K562 (cell line): ENCODE data around the gene TRPM2. TPM values are rescaled to one million over a fixed set of nuclear protein-coding genes. Genes with fewer than 3 reads are reported as not detected.

ENCODE experiments used
- ATAC-seq: fragments of 200-7000 bp; cut with Tn5 transposase; 3 replicates; pipeline ENCODE4 v1.9.1; 2020; ENCODE audit warnings: moderate library complexity
- BruUV-seq: library from RNA; stranded (reverse); fragments of 400-500 nt; replicated peaks from 2 replicates; lab custom pipeline; 2021; lab: Mats Ljungman, UMichigan
- CTCF ChIA-PET: fragments of 300-600 bp; formaldehyde crosslinking; extraction: SDS; loops from one replicate; lab custom pipeline; 2021; ENCODE audit warnings: low intra/inter-chr PET ratio; lab: Yijun Ruan, JAX
- POLR2A ChIA-PET: fragments of 300-600, 350-650 bp; sonication (Branson Sonifier 250); formaldehyde crosslinking; extraction: SDS; loops from one replicate; lab custom pipeline; 2021; ENCODE audit warnings: antibody characterized with exemption, inconsistent platforms; lab: Yijun Ruan, JAX
- DNase-seq, 4 experiments: peaks; one replicate each; pipeline versions ENCODE4 v3.0.0 to v3.0.0-alpha.2; 2011 to 2018; ENCODE audit warnings: low spot score in 3 of 4, mixed read lengths in 3 of 4; ENCODE audit errors: extremely low read depth in 1 of 4
- FAIRE-seq: peaks from 2 replicates; lab custom pipeline; 2011; peaks lifted over from hg19 to GRCh38; lab: Jason Lieb, UNC
- H2AFZ ChIP-seq: 2 replicates; pipeline ENCODE4 v1.6.0; 2011; ENCODE audit warnings: low read depth, low read length, control low read depth, inconsistent platforms
- H3K27ac ChIP-seq: fragments of 200-600 bp; 3 replicates; pipeline ENCODE4 v1.8.0; 2011; ENCODE audit warnings: low read depth, mild to moderate bottlenecking, control low read depth, inconsistent platforms, low read length, moderate library complexity, mixed read lengths; ENCODE audit errors: extremely low read depth
- H3K27me3 ChIP-seq, 2 experiments: fragments of 300-600 bp in 1 of 2; 2 replicates in 1 of 2; 3 replicates in 1 of 2; pipeline versions ENCODE4 v1.6.0 to v1.8.0; 2011; ENCODE audit warnings: inconsistent platforms in 2 of 2, low read length in 2 of 2, mild to moderate bottlenecking in 1 of 2, mixed read lengths in 1 of 2, moderate library complexity in 1 of 2; ENCODE audit not compliant: control insufficient read depth in 2 of 2, insufficient read depth in 2 of 2
- H3K36me3 ChIP-seq: fragments of 300-600 bp; 3 replicates; pipeline ENCODE4 v1.8.0; 2011; ENCODE audit warnings: mild to moderate bottlenecking, low read length, inconsistent platforms; ENCODE audit not compliant: control insufficient read depth, insufficient read depth
- H3K4me1 ChIP-seq, 2 experiments: fragments of 200-600 bp in 1 of 2; replicated peaks in 1 of 2; 2 replicates in 1 of 2; 3 replicates in 1 of 2; pipeline versions ENCODE4 v1.5.1 to v1.8.0; 2011; ENCODE audit warnings: inconsistent platforms in 2 of 2, low read length in 2 of 2, mild to moderate bottlenecking in 1 of 2, mixed read lengths in 1 of 2, moderate library complexity in 1 of 2; ENCODE audit not compliant: control insufficient read depth in 2 of 2, insufficient read depth in 2 of 2
- H3K4me2 ChIP-seq: 2 replicates; pipeline ENCODE4 v1.6.1; 2011; ENCODE audit warnings: low read length, control low read depth, inconsistent platforms, mixed read lengths; ENCODE audit not compliant: insufficient read depth
- H3K4me3 ChIP-seq: fragments of 200-600 bp; sonication (generic), shearing (Covaris generic); 2 replicates; pipeline ENCODE4 v1.5.1; 2016; ENCODE audit warnings: control low read depth, inconsistent platforms
- H3K79me2 ChIP-seq: fragments of 200-600 bp; 3 replicates; pipeline ENCODE4 v1.8.0; 2011; ENCODE audit warnings: low read length, inconsistent platforms; ENCODE audit not compliant: control insufficient read depth, insufficient read depth
- H3K9ac ChIP-seq, 2 experiments: 2 replicates each; pipeline versions ENCODE4 v1.6.0 to v1.6.1; 2011; ENCODE audit warnings: low read depth in 2 of 2, low read length in 2 of 2, control low read depth in 1 of 2, inconsistent platforms in 1 of 2, mild to moderate bottlenecking in 1 of 2, mixed read lengths in 1 of 2; ENCODE audit not compliant: insufficient read depth in 1 of 2
- H3K9me1 ChIP-seq: one replicate; pipeline ENCODE4 v1.6.0; 2011; ENCODE audit warnings: inconsistent platforms, mild to moderate bottlenecking, low read length, moderate library complexity; ENCODE audit not compliant: control insufficient read depth, insufficient read depth
- H3K9me3 ChIP-seq: replicated peaks from 2 replicates; pipeline ENCODE4 v1.5.1; 2011; ENCODE audit warnings: low read depth, low read length, inconsistent platforms; ENCODE audit not compliant: control insufficient read depth, insufficient read depth
- H4K20me1 ChIP-seq: replicated peaks from 2 replicates; pipeline ENCODE4 v1.6.1; 2011; ENCODE audit warnings: low read length, inconsistent platforms, mixed read lengths; ENCODE audit not compliant: control insufficient read depth, insufficient read depth
- HMGN3 ChIP-seq: IDR thresholded peaks from 2 replicates; pipeline ENCODE4 v1.6.1; 2011; ENCODE audit warnings: borderline replicate concordance, low read depth, mild to moderate bottlenecking, mixed read lengths, low read length; ENCODE audit not compliant: insufficient read length; ENCODE audit errors: extremely low read depth
- HNRNPH1 ChIP-seq: fragments of 200-400 bp; formaldehyde crosslinking; optimal IDR thresholded peaks from 2 replicates; pipeline ENCODE3; 2017; ENCODE audit warnings: low read depth, mild to moderate bottlenecking, low read length, moderate library complexity
- PML ChIP-seq: IDR thresholded peaks from 2 replicates; pipeline ENCODE4 v1.6.1; 2012; ENCODE audit warnings: low read length, inconsistent platforms
- POLR2G ChIP-seq: fragments of 200-400 bp; formaldehyde crosslinking; IDR thresholded peaks from 2 replicates; pipeline ENCODE4 v1.6.1; 2017; ENCODE audit warnings: low read depth, mild to moderate bottlenecking, antibody characterized with exemption, low read length, moderate library complexity
- PURB ChIP-seq: sonication (generic); formaldehyde crosslinking; IDR thresholded peaks from 2 replicates; pipeline ENCODE4 v1.9.0; 2021; ENCODE audit warnings: low read depth, mild to moderate bottlenecking, missing genetic modification reagents
- RBFOX2 ChIP-seq: fragments of 200-400 bp; formaldehyde crosslinking; IDR thresholded peaks from 2 replicates; pipeline ENCODE4 v1.6.1; 2017; ENCODE audit warnings: low read depth, mild to moderate bottlenecking, low read length, moderate library complexity
- ZNF134 ChIP-seq: fragments of 250-450 bp; sonication (Bioruptor Pico); conservative IDR thresholded peaks from 2 replicates; pipeline ENCODE4 v1.4.0; 2020
- ZNF184 ChIP-seq: sonication (generic); formaldehyde crosslinking; IDR thresholded peaks from 2 replicates; pipeline ENCODE4 v1.5.0; 2020; ENCODE audit warnings: missing genetic modification reagents
- WGBS: fragments of 100-300 bp; shearing (Covaris generic); methylation state at CpG from one replicate; pipeline ENCODE4 v1.1.6; 2016; ENCODE audit warnings: low coverage, mixed read lengths; ENCODE audit not compliant: insufficient coverage; ENCODE audit errors: missing lambda C conversion rate; 5-methylcytosine and 5-hydroxymethylcytosine counted together
- in situ Hi-C: fragments of 300-500 bp; cut with MboI; formaldehyde crosslinking; loops from 4 replicates; pipeline ENCODE4 v1.15.0; 2018; ENCODE audit warnings: inconsistent platforms, mixed read lengths
- intact Hi-C: fragments of 100-400 bp; cut with micrococcal nuclease; formaldehyde crosslinking; loops from 2 replicates; pipeline ENCODE4 v1.14.2; 2022
- polyA plus RNA-seq, 8 experiments: library from polyadenylated mRNA; depleted of rRNA in 4 of 8; stranded (reverse) in 5 of 8; unstranded in 3 of 8; fragments of >200 nt; fragmentation: Nextera tagmentation in 2 of 8; fragmentation: Illumina TruSeq in 1 of 8; extraction: Ambion mirVana in 2 of 8; extraction: Trizol in 1 of 8; gene quantifications; 2 replicates each; pipeline versions ENCODE4 v1.2.1 to v1.2.3, GENCODE V29; 2011 to 2014; ENCODE audit warnings: inconsistent platforms in 1 of 8, missing spikeins in 1 of 8
- total RNA-seq, 7 experiments: library from RNA; depleted of rRNA in 6 of 7; stranded (reverse); fragments of >200 nt in 6 of 7; fragmentation: Illumina TruSeq in 2 of 7; extraction: Trizol in 2 of 7; gene quantifications; 2 replicates each; pipeline versions ENCODE4 v1.2.1 to v1.2.3, GENCODE V29; 2011 to 2021; ENCODE audit warnings: low replicate concordance in 1 of 7
- TF ChIP-seq, protein P1 (sequence below): IDR thresholded peaks from 2 replicates; pipeline ENCODE4 v1.6.1; 2014; ENCODE audit warnings: antibody characterized with exemption
- TF ChIP-seq, protein P2 (sequence below): sonication (generic); formaldehyde crosslinking; IDR thresholded peaks from 2 replicates; pipeline ENCODE4 v1.5.0; 2020; ENCODE audit warnings: missing genetic modification reagents

TRPM2 gene
- total and polyA plus RNA-seq, 9 of the 15 experiments (the other 6 are each of a cell fraction or from before 2014, with no cell fraction given) = 0.33 to 2.1 (median 0.98) TPM; not detected in 2

- BruUV-seq = no TSS peak
- ATAC-seq (no peak), FAIRE-seq (no peak), DNase-seq (no peak)
- Histone ChIP-seq H3K27ac (no peak overlapping the region), H3K4me3 (no peak overlapping the region), H3K4me1 (peaks cover 0 to 30% of the 10 kb centered on the region in 2 experiments; a peak in 1 of 5 replicates), H3K4me2 (no peak overlapping the region), H3K27me3 (no peaks in the 10 kb centered on the region), H3K36me3 (peaks cover 76% of the 10 kb centered on the region; the same call in 2 of the 3 replicates), H4K20me1 (no peaks in the 10 kb centered on the region), H3K9ac (peak overlapping the region in 1 of 2 experiments; percentile 45; a peak in 1 of 4 replicates), H3K9me3 (no peaks in the 10 kb centered on the region), H3K9me1 (no peaks in the 10 kb centered on the region), H3K79me2 (no peaks in the 10 kb centered on the region), H2AFZ (no peak overlapping the region)
- WGBS = 97% methylated on average over 22 of the region's 22 CpGs
- ChIA-PET POLR2A (no interaction called here), CTCF (no interaction called here)
- TF ChIP-seq PURB (CRISPR knock-in tag) = no peak
- peak; percentile 46 for TF ChIP-seq HMGN3
- in situ Hi-C loops (no loop called here), intact Hi-C loops (no loop called here)
Observed at GRCh38 chr21:44317871-44318270, 35.5 kb upstream of the TRPM2 start.

- no peak overlapping the region for H3K27ac ChIP-seq
- no peak overlapping the region for H3K4me3 ChIP-seq
- H3K36me3 ChIP-seq = peaks cover 75% of the 10 kb centered on the region; the same call in 2 of the 3 replicates
- H3K9me3 ChIP-seq = no peaks in the 10 kb centered on the region
- H3K79me2 ChIP-seq = no peaks in the 10 kb centered on the region
- no peak overlapping the region for H2AFZ ChIP-seq
- 0 out of 2 replicates have a peak, but pooled peaks cover 5% of the 10 kb centered on the region for H4K20me1 ChIP-seq
- ChIA-PET POLR2A (interaction anchor here (0.8 to 1.5 kb wide), 3 partner anchors 11 to 16 kb away, joined by 3 to 5 read pairs (median 4); no protein-coding TSS in a partner anchor), CTCF (no interaction called here)
- H3K9me1 ChIP-seq = no peaks in the 10 kb centered on the region
- DNase-seq (no peak), FAIRE-seq (no peak), ATAC-seq (no peak)
- 93% methylated on average over 13 of the region's 25 CpGs for WGBS
- H3K4me1 ChIP-seq = peaks cover 0 to 35% of the 10 kb centered on the region in 2 experiments; a peak in 1 of 5 replicates
- 0 out of 2 replicates have a peak, but pooled peaks have one; percentile 18 for TF ChIP-seq RBFOX2
- TF ChIP-seq POLR2G = peak; percentile 54; the same call in 1 of the 2 replicates
- TF ChIP-seq HNRNPH1 = no peak
- no peak for TF ChIP-seq PML
- TF ChIP-seq ZNF184 (CRISPR knock-in tag) = no peak
- no peak for TF ChIP-seq ZNF134
- TF ChIP-seq, protein P1, sequence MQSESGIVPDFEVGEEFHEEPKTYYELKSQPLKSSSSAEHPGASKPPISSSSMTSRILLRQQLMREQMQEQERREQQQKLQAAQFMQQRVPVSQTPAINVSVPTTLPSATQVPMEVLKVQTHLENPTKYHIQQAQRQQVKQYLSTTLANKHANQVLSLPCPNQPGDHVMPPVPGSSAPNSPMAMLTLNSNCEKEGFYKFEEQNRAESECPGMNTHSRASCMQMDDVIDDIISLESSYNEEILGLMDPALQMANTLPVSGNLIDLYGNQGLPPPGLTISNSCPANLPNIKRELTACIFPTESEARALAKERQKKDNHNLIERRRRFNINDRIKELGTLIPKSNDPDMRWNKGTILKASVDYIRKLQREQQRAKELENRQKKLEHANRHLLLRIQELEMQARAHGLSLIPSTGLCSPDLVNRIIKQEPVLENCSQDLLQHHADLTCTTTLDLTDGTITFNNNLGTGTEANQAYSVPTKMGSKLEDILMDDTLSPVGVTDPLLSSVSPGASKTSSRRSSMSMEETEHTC = no peak
- TF ChIP-seq, protein P2, sequence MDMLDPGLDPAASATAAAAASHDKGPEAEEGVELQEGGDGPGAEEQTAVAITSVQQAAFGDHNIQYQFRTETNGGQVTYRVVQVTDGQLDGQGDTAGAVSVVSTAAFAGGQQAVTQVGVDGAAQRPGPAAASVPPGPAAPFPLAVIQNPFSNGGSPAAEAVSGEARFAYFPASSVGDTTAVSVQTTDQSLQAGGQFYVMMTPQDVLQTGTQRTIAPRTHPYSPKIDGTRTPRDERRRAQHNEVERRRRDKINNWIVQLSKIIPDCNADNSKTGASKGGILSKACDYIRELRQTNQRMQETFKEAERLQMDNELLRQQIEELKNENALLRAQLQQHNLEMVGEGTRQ (CRISPR knock-in tag) = no peak
- in situ Hi-C loops = no loop called here
- no peaks in the 10 kb centered on the region for H3K27me3 ChIP-seq
- BruUV-seq = no TSS peak
- H3K4me2 ChIP-seq = no peak overlapping the region
- H3K9ac ChIP-seq = 0 out of 4 replicates have a peak overlapping the region, but pooled peaks of 1 of the 2 experiments have one; percentile 26
- intact Hi-C loops = no loop called here
Observed at GRCh38 chr21:44318489-44319285, 34.7 kb upstream of the TRPM2 start.
